ENCODE results near the gene SLC1A2.

- no peak for TF ChIP-seq POLR2A (IDR thresholded peaks at IDR 0.05)
- TF ChIP-seq CTCF (IDR thresholded peaks at IDR 0.05), result no peak
These were observed 170.6 kb downstream of the SLC1A2 start for GRCh38 chr11:35248558-35249323.

Data from thyroid gland (tissue), 4 donors.